AG04450 (cell line): ENCODE data around the gene FAM171A1. TPM values are rescaled to one million over a fixed set of nuclear protein-coding genes. Genes with fewer than 3 reads are reported as not detected.
"Not testable (repeated sequence)": the region's sequence is repeated elsewhere in the genome, so short reads cannot be mapped to it uniquely, and the experiment has no call there.

Experiments
- CTCF ChIA-PET: fragments of 300-600, 350-600 bp; formaldehyde crosslinking; extraction: SDS; loops from one replicate; lab custom pipeline; 2022; ENCODE audit warnings: antibody characterized with exemption, inconsistent platforms; lab: Charles Lee
- POLR2A ChIA-PET: fragments of 350-600 bp; formaldehyde crosslinking; extraction: SDS; loops from one replicate; lab custom pipeline; 2021; ENCODE audit warnings: antibody characterized with exemption, inconsistent platforms; lab: Yijun Ruan, JAX
- DNase-seq: peaks from one replicate; pipeline ENCODE4 v3.0.0-alpha.2; 2011; ENCODE audit warnings: low read depth, low spot score
- H3K27ac ChIP-seq: one replicate; pipeline ENCODE4 v1.5.1; 2012; ENCODE audit warnings: low read depth, low read length, control low read depth
- H3K27me3 ChIP-seq: one replicate; pipeline ENCODE4 v1.6.0; 2012; ENCODE audit warnings: low read length; ENCODE audit not compliant: control insufficient read depth, insufficient read depth
- H3K4me3 ChIP-seq: 2 replicates; pipeline ENCODE4 v1.5.1; 2011; ENCODE audit warnings: mild to moderate bottlenecking, low read depth, low read length, control low read depth
- H3K9me3 ChIP-seq: 2 replicates; pipeline ENCODE4 v1.5.1; 2012; ENCODE audit warnings: low read length; ENCODE audit not compliant: control insufficient read depth, insufficient read depth
- CTCF ChIP-seq: IDR thresholded peaks from 2 replicates; pipeline ENCODE4 v1.5.1; 2011; ENCODE audit warnings: low read depth, low read length, control low read depth, inconsistent platforms
- polyA plus RNA-seq: library from polyadenylated mRNA; depleted of rRNA; stranded (reverse); fragments of >200 nt; gene quantifications from 2 replicates; pipeline ENCODE4 v1.2.3, GENCODE V29; 2011

Gene FAM171A1
- polyA plus RNA-seq, 1 experiment: 22.4 TPM

GRCh38 chr10:15399060-15399661 lies 28.1 kb upstream of the FAM171A1 start:
- POLR2A ChIA-PET: no interaction called here
- no peak overlapping the region for H3K27ac ChIP-seq
- no peaks in the 10 kb centered on the region for H3K9me3 ChIP-seq
- no peak for DNase-seq
- TF ChIP-seq CTCF: no peak
- H3K27me3 ChIP-seq: peaks cover 3% of the 10 kb centered on the region
- H3K4me3 ChIP-seq: no peak overlapping the region
- CTCF ChIA-PET: no interaction called here

- no peak for DNase-seq
- ChIA-PET POLR2A (no interaction called here), CTCF (no interaction called here)
- Histone ChIP-seq H3K4me3 (no peak overlapping the region), H3K9me3 (no peaks in the 10 kb centered on the region), H3K27ac (no peak overlapping the region), H3K27me3 (peaks cover 8% of the 10 kb centered on the region)
- no peak for TF ChIP-seq CTCF
These were observed 24.8 kb upstream of the FAM171A1 start for GRCh38 chr10:15395935-15396334.

- POLR2A ChIA-PET: no interaction called here
- DNase-seq: no peak
- CTCF ChIA-PET: no interaction called here
These were observed 22.2 kb upstream of the FAM171A1 start for GRCh38 chr10:15393139-15393825.

GRCh38 chr10:15391491-15391890 lies 20.4 kb upstream of the FAM171A1 start:
- Histone ChIP-seq H3K27ac (no peak overlapping the region), H3K4me3 (no peak overlapping the region), H3K9me3 (no peaks in the 10 kb centered on the region), H3K27me3 (peaks cover 11% of the 10 kb centered on the region)
- CTCF ChIA-PET: no interaction called here
- POLR2A ChIA-PET: no interaction called here
- DNase-seq: no peak
- TF ChIP-seq CTCF: no peak

More at GRCh38 chr10:15393139-15393825, 22.2 kb upstream of the FAM171A1 start:
- Histone ChIP-seq H3K9me3 (no peaks in the 10 kb centered on the region), H3K27me3 (peaks cover 11% of the 10 kb centered on the region), H3K4me3 (no peak overlapping the region), H3K27ac (no peak overlapping the region)
- no peak for TF ChIP-seq CTCF

- CTCF ChIA-PET: interaction anchor here (1.7 kb wide), 1 partner anchor 31 kb away, joined by 6 read pairs; no protein-coding TSS in a partner anchor
- H3K4me3 ChIP-seq, H3K9me3 ChIP-seq, POLR2A ChIA-PET, H3K27ac ChIP-seq, DNase-seq: not testable (repeated sequence)
- peaks cover 19% of the 10 kb centered on the region for H3K27me3 ChIP-seq
These were observed 17.1 kb upstream of the FAM171A1 start for GRCh38 chr10:15388172-15388571.
